ENCODE measurements around the gene COL6A3.
"Not testable (repeated sequence)": the region's sequence is repeated elsewhere in the genome, so short reads cannot be mapped to it uniquely, and the experiment has no call there.

COL6A3 gene

DNA sequence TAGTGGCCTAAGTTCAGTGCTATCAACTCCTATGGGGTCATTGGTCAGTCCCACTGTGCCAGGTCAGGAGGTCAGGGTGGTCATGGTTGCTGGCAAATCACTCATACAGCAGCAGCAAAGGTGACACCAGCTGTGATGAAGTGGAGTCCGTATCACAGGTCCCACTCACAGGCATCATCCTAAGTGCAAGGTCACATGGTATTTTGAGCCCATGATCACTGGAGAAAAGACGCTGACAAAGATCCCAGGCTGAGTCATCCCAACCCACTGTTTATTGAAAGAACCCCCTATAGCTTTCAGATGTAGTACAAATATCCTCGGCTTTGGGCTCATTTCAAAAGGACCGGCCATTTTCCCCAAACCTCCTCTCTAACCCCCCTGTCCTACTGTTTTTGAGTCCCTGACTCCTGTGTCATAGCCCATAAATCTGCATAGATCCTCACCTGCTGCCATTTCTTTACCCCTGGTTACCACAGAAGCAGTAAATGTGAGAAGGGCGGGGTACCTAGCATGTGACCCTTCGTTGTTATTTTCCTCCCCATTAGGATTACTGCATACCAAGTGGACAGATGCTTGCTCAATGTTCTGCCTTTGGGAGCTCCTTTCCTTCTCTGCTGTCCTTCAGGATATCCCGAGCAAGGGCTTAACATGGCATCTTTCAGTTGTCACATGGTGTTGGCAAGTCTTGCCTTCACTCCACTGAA lies 107.7 kb downstream of the COL6A3 start:
- TF ChIP-seq ZNF274 (IDR thresholded peaks at IDR 0.05; ENCODE audit: low read depth, low read length): no peak
- H3K4me3 ChIP-seq (ENCODE audit: low read length): no peak overlapping the region

DNA sequence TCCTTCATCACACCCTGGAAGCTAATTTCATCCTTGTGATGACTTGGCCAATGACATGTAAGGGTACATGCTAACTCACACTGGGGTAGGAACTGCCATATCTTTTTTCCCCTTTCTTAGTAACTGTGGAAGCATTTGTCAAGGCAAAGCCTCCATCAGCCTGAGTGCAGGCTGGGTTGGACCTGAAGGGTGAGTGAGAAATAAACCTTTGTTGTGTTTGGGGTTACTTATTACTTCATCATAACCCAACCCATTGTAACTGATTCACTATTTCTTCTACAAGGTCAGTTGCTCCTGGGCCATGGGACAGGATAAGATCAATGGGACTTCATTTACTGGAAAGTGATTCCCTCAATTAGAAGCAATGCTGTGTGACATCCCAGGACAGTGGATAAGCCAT lies 108.4 kb downstream of the COL6A3 start:
- no peak overlapping the region for H3K4me3 ChIP-seq (ENCODE audit: low read length)
- TF ChIP-seq ZNF274 (IDR thresholded peaks at IDR 0.05; ENCODE audit: low read depth, low read length): no peak

DNA sequence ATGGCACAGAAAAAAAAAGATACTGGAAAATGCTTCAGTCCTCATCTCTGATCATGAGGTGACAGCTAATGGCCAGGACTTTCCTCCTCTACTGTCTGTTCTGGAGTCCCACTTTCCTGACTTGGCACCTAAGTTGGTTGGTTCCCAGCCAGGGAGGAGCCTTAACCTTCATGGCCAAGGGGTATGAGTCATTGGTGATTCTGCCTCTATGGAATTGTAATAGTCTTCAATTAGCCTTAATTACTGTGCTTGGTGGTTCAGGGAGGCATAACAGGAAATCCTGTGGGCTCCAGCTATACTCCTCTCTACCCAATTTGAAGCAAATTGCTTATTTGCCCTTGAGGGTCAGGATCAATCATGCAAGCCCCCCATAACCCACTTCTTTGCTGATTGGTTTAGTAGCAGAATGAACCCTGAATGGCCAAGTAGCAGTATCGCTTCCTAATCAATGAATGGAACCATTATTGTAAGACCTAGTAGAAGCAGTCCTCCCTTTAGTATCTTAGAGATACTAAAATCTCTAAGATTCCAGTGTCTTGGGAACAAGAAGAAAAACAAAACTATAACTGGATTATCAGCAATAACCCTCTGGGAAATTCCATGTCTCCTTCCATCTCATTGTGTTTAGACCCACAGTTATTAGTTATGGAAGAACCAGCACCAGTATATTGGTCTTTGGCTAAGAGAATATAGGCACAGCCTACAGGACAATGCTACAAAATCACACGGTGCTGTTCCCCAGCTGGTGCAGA lies 109.0 kb downstream of the COL6A3 start:
- no peak for TF ChIP-seq ZNF274 (IDR thresholded peaks at IDR 0.05; ENCODE audit: low read depth, low read length)
- H3K4me3 ChIP-seq (ENCODE audit: low read length): no peak overlapping the region

DNA sequence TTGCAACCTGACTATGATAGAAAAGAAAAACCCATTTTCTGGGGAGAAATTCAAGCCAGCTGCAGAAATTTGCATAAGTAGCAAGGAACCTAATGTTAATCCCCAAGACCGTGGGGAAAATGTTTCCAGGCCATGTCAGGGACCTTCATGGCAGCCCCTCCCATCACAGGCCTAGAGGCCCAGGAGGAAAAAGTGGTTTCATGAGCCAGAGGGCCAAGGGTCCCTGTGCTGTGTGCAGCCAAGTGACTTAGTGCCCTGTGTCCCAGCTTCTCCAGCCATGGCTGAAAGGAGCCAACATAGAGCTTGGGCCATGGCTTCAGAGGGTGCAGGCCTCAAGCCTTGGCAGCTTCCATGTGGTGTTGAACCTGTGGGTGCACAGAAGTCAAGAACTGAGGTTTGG lies 110.7 kb downstream of the COL6A3 start:
- H3K4me3 ChIP-seq (ENCODE audit: low read length): not testable (repeated sequence)

DNA sequence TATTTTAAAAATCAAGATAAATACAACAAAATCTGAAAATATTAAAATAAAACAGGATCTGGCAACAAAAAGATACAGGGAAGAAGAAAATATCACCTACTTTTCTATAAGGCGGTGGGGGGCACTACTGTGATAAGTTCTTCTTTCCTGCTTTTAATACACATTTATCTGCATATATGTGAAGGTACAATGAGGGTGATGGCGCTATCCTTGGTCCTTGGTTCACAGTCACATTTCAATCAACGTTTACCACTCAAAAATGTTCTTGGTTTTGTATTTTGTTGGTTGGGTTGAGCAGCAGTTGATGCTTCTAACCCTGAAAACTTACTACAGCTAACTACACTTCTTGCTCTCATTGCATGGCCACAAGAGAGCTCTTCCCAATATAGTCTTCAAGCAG lies 112.4 kb downstream of the COL6A3 start:
- no peak overlapping the region for H3K4me3 ChIP-seq (ENCODE audit: low read length)
- TF ChIP-seq ZNF274 (IDR thresholded peaks at IDR 0.05; ENCODE audit: low read depth, low read length): no peak

DNA sequence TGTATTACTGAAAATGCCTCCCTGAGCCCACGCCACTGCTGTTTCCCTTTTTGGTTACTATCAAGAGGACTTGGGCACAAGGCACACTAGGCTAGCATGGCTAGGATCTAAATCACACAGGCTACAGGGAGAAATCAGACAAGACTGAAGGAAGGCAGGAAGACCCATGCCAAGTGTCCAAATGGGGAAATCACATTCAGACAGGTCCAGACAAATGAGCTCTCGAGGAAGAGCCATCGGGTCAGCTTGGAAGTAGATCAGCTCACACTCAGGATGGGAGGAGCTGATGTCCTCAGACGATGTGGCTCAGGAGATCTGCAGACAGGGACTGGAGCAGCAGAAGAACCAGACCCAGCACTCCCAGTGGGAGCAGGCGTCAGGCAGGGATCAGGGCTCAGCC lies 113.2 kb downstream of the COL6A3 start:
- no peak for TF ChIP-seq ZNF274 (IDR thresholded peaks at IDR 0.05; ENCODE audit: low read depth, low read length)
- H3K4me3 ChIP-seq (ENCODE audit: low read length): no peak overlapping the region

DNA sequence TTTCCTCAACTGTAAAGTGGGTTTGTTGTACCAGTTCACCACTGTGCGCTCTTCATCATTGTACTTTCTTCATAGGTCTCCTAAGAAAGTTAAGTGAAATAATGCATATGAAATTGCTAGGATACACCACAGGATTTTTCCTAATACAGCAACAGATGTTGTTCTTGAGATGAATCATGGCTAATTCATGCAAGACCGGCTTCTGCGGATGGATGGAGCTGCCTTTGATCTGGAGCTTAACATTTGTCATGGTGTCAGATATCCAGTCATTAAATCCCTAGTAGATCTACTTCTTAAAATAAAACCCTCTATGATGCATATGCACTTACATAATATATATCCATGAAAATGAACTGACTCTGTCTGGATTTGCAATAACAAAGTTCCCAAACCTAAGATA lies 114.1 kb downstream of the COL6A3 start:
- no peak overlapping the region for H3K4me3 ChIP-seq (ENCODE audit: low read length)

DNA sequence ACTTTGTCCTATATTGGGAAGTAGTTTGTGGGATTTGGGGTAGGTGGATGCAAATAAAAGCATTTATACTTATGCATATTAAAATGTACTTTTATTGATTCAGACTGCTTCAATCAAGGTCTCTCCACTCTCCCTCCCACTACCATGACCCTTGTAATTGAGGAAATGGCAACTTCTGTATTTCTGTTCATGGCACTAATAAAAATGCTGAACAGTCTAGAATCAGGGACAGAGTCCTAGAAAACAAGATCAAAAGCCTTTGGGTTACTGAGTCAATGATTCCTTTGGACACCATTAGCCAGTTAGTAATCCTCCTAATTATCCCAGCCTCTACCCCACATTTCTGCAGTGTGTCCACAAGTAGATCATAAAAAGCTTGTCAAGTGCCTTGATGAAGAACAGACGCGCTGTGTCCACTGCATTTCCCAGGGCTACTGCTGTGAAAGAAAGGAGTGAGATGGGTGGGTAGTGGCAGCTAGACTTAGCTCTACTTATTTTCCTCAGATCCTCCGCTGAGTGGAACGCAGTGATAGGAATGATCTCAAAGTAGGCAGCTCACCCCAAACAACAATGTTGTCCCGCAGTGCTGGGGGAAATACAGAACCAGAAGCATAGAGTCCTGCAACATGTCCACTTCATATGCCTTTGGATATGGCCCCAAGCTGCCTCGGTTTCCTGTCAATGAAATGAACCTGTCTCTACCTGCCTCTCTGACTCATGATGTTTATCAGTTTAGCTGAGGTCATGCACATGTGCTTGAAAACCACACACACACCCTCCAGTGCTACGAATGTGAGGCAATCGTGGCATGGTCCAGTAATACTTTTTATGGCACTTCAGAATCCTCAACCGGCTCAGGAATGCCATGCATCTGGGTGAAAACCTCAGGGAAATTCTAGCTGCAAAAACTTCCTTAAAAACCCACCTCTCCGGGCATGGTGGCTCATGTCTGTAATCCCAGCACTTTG lies 115.5 kb downstream of the COL6A3 start:
- TF ChIP-seq ZNF274 (IDR thresholded peaks at IDR 0.05; ENCODE audit: low read depth, low read length): no peak
- no peak overlapping the region for H3K4me3 ChIP-seq (ENCODE audit: low read length)

More for the DNA sequence above, 114.1 kb downstream of the COL6A3 start:
- no peak for TF ChIP-seq ZNF274 (IDR thresholded peaks at IDR 0.05; ENCODE audit: low read depth, low read length)

DNA sequence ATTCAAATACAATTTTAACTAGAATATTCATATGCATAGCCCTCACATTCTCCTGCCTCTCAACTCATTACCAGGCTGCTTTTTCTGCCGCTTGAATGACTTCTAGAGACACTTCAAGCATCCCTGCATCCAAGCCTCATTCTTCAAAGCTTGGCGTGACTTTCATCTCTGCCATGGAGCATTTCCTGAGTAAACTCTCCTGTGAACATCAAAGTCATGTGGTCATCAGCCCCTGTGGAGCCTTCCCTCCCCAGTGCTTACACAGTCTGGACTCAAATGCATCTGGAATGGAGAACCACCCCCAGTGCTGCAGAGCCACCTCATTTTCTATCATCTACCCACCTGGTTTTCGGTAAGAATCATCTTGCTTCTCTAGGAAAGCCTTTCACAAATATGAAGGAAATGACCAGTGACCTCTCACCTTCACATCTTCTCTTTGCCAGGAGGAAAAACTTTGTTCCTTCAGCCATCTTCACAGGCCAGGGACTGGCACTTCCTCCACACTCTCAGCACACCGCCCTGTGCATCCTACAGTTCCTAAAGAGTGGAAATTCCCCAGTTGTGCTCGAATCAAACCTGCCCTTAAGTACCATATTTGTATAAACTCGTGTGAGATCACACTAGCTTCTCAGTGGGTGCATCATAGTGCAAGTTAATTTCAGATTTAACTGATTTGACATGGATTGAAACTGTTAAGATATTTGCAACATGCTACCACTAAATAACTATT lies 116.4 kb downstream of the COL6A3 start:
- no peak for TF ChIP-seq ZNF274 (IDR thresholded peaks at IDR 0.05; ENCODE audit: low read depth, low read length)
- no peak overlapping the region for H3K4me3 ChIP-seq (ENCODE audit: low read length)

DNA sequence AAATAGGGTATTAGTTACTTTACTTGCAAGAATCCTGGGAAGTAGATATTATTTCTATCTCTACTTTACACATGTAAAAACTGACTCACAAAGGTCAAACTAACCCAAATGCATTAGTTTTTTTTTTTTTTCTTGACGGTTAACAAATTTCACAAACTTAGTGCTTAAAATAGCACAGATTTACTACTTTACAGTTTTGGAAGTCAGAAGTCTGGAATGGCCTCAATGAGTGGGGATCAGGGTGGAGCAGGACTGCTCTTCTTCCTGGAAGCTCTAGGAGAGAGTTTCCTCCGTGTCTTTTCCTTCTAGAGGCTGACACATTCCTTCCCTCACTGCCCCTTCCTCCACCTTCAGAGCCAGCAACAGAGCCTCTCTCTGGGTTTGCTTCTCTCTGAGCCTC lies 117.2 kb downstream of the COL6A3 start:
- TF ChIP-seq ZNF274 (IDR thresholded peaks at IDR 0.05; ENCODE audit: low read depth, low read length): no peak
- no peak overlapping the region for H3K4me3 ChIP-seq (ENCODE audit: low read length)

DNA sequence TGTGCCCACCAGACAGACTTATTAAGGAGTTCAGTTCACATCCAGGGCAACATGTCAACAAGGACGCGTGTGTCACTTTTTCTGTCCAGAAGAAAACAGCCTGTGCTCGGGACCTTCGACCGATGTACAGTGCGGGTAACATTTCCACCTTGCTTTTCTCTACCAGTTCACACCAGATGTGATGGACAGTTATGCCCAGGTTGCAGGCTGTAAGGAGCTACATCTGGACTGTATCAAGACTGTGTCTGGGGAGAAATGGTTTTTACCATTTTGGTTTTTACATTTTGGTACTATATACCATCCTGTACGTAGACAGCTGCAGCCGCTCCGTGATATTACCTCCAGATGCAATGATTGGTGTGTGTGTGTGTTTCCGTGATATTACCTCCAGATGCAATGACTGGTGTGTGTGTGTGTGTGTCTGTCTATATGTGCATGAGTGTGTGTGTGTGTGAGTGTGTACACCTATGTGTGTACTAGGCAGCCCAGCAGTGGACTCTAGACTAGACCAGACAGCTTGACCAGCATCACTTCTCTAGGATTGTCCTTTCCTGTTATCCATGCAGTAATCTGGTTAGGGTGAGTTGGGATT lies 118.0 kb downstream of the COL6A3 start:
- TF ChIP-seq ZNF274 (IDR thresholded peaks at IDR 0.05; ENCODE audit: low read depth, low read length): no peak

DNA sequence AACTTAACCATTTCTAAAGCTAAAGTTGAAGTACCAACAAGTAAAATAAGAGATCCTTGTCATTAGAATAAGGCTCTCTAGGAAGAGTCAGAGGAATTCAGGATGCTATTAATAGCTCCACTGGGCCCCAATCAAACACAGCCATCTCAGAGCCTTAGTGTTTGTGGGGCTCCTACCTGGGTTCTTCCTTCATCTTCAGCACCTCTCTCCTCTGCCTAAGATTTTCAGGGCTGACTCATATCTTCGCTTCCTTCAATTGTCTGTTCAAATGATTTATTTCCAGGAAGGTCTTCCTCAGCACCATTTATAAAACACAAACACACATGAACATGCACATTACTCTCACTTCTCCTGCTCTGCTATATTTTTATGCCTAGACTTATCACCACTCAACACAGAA lies 119.5 kb downstream of the COL6A3 start:
- no peak for TF ChIP-seq ZNF274 (IDR thresholded peaks at IDR 0.05; ENCODE audit: low read depth, low read length)
- H3K4me3 ChIP-seq (ENCODE audit: low read length): no peak overlapping the region

More for the DNA sequence above, 118.0 kb downstream of the COL6A3 start:
- H3K4me3 ChIP-seq (ENCODE audit: low read length): no peak overlapping the region

DNA sequence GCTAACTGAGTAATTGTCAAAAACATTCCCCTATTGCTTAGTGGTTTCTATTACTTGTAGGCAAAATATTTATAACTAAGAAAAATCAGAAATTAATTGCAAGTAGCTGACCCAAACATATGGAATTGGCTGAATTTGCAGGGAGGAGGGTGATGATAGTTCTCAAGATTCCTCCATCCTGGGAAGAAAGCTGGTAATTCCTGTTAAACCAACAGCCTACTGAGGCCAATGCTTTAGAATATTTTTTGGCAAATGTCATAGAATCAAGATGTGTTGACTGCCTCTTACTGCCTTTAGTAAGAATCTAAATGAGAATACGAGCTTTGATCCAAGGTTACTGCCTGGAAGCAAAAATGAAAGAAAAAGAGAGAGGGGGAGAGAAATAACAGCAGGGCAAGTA lies 120.0 kb downstream of the COL6A3 start:
- H3K4me3 ChIP-seq (ENCODE audit: low read length): no peak overlapping the region
- no peak for TF ChIP-seq ZNF274 (IDR thresholded peaks at IDR 0.05; ENCODE audit: low read depth, low read length)
